HG03378 (cell line): ENCODE data around the gene KBTBD7.

Experiments used
- ATAC-seq: cut with Tn5 transposase; IDR thresholded peaks from one replicate; pipeline ENCODE4 v1.9.1; 2021; ENCODE audit warnings: mild to moderate bottlenecking, moderate library complexity; ENCODE audit not compliant: unreplicated experiment

The KBTBD7 gene, protein sequence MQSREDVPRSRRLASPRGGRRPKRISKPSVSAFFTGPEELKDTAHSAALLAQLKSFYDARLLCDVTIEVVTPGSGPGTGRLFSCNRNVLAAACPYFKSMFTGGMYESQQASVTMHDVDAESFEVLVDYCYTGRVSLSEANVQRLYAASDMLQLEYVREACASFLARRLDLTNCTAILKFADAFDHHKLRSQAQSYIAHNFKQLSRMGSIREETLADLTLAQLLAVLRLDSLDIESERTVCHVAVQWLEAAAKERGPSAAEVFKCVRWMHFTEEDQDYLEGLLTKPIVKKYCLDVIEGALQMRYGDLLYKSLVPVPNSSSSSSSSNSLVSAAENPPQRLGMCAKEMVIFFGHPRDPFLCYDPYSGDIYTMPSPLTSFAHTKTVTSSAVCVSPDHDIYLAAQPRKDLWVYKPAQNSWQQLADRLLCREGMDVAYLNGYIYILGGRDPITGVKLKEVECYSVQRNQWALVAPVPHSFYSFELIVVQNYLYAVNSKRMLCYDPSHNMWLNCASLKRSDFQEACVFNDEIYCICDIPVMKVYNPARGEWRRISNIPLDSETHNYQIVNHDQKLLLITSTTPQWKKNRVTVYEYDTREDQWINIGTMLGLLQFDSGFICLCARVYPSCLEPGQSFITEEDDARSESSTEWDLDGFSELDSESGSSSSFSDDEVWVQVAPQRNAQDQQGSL

DNA sequence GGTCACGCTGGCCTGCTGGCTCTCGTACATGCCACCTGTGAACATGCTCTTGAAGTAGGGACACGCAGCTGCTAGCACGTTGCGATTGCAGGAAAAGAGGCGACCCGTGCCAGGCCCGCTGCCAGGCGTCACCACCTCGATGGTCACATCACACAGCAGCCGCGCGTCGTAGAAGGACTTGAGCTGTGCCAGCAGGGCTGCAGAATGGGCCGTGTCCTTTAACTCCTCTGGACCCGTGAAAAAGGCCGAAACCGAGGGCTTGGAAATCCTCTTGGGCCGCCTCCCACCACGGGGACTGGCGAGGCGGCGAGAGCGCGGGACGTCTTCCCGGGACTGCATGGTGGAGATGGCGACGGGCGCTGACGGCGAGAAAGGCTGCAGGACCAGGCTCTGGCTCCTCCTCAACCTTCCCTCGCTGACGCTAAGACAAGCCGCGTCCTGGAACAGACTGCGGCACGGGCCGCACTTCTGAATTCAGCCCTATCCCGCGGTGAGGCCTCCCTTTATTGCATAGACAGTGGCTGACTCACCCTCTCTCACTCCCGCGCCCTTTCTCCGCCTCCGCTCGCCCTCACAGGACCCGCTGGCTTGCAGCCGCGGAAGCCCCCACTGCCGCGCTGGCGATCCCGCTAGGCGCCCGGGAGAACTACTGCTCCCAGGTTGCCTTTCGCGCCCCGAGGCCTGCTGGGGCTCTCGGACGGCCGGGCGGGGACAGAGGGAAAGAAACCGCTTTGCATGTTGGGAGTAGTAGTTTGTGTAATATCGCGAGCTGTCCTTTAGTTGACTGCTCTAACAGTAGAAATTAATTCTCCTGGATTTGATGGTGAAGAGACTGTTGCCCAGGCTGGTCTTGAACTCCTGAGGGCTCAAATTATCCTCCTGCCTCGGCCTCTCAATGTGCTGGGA lies at the start of gene KBTBD7:
TSS of gene KBTBD7 (minus strand) at position 651 of the 906 bp plus-strand sequence. CDS start at position 339, 312 bp downstream.
- ATAC-seq = peak; percentile 90

DNA sequence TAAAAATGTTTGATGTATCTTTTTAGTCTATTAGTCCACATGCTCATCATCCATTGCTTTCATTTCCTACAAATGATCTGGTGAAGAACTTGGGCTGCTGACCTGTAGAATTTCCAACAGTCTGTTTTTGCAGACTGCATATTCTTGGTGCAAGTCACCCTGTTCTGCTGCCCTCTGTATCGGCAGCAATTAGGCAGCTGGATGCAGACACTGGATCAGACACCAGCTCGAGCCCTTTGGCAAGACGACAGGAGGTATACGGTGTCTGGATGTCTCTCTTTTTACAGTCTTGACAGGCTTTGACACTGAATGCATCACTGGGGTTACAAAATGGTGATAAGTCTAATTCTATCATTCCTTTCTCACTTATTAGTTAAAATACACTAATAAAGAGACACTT lies 47.3 kb upstream of the KBTBD7 start:
- ATAC-seq = no peak

DNA sequence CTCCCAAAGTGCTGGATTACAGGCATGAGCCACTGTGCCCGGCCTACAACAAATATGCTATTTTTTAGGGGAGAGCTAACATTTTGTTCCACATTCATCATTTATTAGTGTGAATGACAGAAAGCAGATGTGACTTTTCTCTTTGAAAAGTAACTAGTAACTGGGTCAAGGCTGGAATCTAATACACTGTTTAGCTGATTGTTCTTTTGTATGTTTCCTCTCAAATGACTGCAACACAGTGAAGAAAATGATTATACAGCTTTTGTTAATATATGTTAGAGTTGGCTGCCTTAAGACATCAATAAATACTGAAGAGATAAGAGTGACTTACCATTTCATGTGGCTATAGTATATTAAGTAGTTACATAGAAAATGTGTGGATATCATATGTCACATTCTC lies 42.0 kb upstream of the KBTBD7 start:
- ATAC-seq = no peak

DNA sequence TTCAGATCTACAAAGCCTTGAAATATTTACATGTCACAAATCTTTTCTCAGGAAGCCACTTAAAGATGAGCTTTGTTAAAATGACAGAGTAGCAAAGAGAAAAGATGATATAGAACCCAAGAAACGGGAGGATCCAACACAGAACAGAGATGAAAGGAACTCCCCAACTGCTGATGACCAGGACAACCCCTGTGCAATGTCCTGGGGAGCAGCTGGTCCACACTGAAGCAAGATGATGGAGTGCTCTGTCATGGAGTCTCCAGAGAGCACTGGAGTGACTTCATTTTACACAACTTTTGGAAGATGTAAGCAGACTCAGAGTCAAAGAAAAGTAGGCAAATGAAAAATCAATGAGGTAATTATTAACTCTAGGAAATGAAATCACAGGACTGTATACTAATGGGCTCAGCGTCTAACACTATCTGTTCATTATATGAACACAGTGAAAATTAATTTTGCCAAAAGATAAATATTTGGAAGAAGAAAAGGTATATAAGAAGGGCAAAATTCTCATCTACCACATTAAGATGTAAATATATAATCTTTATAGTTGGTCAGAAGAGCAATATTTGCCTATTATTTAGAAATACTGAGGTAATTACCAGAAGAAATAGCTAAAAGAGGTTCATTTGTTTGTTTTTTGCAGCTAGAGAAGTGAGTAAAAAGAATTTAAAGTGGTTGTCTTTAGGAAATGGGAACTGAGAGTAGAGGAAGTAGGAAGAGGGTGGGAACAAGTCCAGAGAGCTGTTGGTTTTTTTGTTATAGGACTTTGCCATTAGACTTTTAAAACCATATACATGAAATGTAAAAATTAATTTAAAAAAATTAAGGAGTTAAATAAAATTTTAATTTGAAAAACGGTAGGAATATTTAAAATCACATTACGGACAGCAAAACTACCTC lies 38.5 kb upstream of the KBTBD7 start:
- no peak for ATAC-seq

DNA sequence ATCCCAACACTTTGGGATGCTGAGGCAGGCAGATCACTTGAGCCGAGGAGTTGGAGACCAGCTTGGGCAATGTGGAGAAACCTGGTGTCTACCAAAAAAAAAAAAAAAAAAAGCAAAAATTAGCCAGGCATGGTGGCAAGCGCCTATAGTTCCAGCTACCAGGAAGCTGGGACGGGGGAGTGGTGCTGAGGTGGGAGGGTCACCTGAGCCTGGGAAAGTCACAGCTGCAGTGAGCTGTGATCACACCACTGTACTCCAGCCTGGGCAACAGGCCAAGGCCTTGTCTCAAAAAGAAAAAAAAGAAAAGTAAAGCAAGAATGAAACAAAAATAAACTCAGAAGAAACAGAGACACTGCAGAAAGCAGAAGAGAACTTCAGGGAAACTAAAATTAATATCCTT lies 37.4 kb upstream of the KBTBD7 start:
- ATAC-seq = no peak

GRCh38 chr13:41231025-41231677 lies 36.8 kb upstream of the KBTBD7 start:
- ATAC-seq = no peak

DNA sequence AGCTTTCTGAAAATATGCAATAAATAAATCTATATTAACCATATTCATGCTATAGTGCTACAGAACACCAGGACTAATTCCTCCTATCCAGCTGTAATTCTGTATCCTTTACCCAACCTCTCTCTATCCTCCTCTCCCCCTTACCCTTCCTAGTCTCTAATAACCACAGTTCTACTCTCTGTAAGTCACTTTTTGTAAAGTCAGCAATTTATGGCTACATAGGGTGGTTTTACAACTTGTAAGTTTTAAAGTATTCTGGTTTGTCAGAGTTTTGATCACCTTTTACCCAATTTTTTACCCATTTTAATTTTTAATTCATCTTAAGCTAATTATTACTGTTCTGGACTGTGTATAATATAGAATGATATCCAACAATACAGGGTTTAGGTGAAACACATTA lies 35.0 kb upstream of the KBTBD7 start:
- no peak for ATAC-seq

- ATAC-seq = no peak
These were observed 30.0 kb upstream of the KBTBD7 start for GRCh38 chr13:41224113-41225110.

GRCh38 chr13:41222259-41222852 lies 28.0 kb upstream of the KBTBD7 start:
- peak; percentile 87 for ATAC-seq

DNA sequence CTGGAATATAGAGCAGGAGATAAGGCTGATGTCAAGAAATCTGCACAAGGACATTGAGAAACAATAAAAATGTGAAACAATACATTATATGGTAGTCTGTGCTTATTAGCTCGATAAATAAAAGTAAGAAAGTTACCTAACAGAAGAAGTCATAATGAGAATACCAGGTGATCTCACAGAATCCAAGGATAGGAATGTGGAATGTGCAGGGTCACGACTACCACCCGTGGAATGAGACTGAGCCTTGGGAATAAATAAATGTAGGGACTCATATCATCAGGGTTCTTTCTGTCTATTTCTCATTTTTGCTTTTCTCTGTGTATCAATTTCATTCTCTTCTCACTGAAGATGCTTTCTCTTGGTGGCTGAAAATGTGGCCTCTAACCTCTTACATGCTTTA lies 26.0 kb upstream of the KBTBD7 start:
- no peak for ATAC-seq

DNA sequence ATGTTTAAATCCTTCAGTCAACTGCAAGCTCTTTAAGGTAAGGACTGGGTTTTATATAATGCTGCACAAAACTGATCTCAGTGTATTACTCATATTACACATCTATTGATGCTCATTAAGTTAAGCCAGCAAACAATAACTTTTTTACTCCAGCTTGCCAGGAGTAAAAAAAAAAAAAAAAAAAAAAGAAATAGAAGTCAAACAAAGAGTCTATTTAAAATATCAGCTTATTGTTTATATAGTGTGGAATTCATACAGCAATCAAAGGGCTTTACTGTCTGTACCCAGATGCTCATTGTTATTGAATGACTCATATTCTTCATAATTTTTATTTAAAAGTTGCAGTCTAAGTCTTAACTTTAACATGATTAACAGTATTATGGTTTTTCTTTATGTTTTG lies 21.8 kb upstream of the KBTBD7 start:
- ATAC-seq = no peak

GRCh38 chr13:41213919-41214318 lies 19.6 kb upstream of the KBTBD7 start:
- no peak for ATAC-seq

DNA sequence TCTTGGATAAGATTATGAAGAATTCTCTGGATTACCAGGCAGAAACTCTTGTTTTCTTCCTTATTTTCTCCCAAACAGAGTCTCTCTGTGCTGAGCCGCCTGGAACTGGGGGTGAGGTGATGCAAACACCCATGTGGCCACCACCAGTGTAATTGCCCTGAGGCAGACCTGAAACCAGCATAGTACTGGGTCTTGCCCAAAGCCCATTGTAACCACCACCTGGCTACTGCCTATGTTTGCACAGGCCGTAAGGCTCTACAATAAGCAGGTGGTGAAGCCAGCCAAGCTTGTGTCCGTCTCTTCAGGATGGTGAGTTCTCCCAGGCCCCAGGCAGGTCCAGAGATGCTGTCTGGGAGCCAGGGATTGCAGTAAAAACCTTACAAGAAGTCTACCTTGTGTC lies 18.9 kb upstream of the KBTBD7 start:
- ATAC-seq = no peak

DNA sequence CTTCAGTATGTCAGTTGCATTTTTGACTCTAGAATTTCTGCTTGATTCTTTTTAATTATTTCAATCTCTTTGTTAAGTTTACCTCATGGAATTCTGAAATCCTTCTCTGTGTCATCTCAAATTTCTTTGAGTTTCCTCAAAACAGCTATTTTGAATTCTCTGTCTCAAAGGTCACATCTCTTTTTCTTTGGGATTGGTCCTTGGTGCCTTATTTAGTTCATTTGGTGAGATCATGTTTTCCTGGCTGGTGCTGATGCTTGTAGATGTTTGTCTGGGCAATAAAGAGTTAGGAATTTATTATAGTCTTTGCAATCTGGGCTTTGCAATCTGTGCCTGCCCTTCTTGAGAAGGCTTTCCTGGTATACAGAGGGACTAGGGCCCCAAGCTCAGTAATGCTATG lies 18.5 kb upstream of the KBTBD7 start:
- no peak for ATAC-seq

- ATAC-seq = no peak
These were observed 16.7 kb upstream of the KBTBD7 start for GRCh38 chr13:41211062-41211461.

DNA sequence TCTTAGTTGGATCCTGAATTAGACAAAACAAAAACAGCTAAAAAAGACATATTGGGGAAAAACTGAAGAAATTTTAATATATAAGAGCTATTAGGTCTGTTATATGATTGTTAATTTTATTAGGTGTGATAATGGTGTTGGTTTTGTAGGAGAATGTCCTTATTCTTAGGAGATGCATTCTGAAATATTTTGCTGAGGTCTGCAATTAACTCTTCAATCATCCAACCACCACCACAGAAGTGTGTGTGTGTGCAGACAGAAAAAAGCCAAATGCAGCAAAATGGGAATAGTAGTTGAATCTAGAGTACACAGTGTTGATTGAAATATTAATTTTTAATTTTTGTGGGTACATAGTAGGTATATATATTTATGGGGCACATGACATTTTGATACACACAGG lies 12.1 kb upstream of the KBTBD7 start:
- ATAC-seq = no peak

- ATAC-seq = no peak
These were observed 9.4 kb upstream of the KBTBD7 start for GRCh38 chr13:41203810-41204209.

- ATAC-seq = no peak
These were observed 5.8 kb upstream of the KBTBD7 start for GRCh38 chr13:41200126-41200525.
